ELF-1 (cell line): ENCODE measurements around the gene VASP.
A peak's percentile ranks its signal among the peaks of the same experiment; 100 is the strongest.

Experiments used
- DNase-seq: peaks from one replicate; pipeline ENCODE4 v3.0.0-alpha.2; 2016; ENCODE audit warnings: low read depth, low spot score

The VASP gene

DNA sequence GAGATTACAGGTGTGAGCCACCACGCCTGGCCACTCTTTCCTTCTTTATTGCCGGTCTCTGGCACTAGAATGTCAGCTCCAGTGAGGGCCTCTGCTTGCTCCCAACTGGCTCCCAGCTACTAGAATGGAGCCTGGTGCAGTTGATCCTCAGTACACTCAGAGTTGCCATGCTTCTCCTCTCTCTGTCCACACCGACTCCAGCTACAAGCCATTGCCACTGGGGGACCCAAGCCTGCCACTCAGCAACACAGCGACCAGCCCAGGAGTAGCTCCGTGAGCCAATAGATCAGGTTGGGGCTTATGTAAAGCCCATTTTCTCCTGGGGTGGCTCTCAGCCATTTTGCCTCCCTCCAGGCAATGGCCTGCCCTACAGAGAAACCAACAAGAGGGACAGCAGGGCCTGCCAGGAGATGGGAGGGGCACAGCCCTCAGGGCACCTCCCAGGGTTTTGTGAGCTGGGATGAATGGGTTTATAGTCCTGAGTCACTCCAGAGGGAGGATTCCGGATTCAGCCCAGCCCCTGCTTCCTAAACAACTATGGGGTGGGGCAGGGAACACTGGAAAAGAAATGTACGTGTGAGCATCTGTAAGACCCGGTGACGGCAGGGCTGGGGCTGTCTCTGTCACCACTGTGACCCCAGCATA, 40.8 kb downstream of the VASP start:
- DNase-seq: peak; percentile 93

DNA sequence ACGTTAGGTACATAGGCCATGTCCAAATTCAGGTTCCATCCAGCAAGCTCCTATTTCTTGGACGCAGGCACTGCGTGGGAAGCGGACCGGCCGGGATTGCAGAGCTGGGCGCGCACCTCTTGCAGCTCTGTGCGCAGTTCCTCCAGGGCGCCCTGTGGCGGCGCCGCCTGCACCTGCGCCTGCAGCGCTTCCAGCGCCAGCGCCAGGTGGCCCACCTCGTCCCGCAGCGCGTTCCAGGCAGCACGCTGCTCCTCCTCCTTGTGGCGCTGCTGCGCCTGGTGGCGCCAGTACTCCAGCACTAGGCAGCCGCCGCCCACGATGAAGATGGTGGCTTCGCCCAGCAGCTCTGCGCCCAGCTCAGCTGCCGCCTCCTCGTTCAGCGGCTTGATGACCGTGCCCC, 46.2 kb downstream of the VASP start:
- peak; percentile 86 for DNase-seq

- no peak for DNase-seq
These were observed 47.2 kb downstream of the VASP start for GRCh38 chr19:45554481-45554880.

DNA sequence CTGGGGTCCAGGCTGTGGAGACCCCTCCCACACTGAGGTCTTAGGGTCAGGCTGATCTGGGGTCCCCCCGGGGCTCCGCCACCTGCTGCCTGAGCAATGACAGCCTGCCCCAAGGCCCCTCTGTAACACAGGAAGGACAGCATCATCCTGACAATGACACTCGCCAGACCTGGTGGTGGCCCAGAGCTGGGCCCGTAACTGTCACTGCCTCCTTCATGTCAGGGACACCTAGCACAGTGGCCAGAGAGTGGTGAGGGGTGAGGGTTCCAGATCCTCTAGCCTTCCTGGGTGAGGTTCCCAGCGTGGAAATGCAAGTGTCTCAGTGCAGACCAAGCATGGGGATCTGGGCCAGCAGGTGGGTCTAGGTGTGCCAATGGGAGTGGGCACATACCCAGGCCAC, 49.6 kb downstream of the VASP start:
- DNase-seq: no peak

DNA sequence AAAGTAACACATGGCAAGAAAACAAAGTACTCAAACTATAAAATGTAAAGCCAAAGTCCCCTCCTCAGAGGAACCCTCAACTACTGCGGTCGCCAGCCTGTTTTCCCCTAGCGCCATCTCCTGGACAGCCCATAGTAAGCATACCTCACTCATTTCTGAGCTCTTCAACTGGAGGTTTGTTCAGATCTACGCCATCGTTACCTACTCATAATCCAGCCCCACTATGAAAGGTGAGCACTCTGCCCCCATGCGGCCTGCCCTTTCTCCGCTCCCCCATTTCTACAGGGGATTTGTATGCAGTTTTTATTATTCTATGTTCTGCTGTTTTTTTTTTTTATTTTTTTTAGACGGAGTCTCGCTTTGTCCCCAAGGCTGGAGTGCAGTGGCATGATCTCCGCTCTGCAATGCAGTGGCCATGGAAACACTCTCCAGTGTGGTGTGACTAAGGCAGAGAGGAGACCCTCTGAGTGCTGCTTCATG, 51.2 kb downstream of the VASP start:
- DNase-seq: peak; percentile 72

DNA sequence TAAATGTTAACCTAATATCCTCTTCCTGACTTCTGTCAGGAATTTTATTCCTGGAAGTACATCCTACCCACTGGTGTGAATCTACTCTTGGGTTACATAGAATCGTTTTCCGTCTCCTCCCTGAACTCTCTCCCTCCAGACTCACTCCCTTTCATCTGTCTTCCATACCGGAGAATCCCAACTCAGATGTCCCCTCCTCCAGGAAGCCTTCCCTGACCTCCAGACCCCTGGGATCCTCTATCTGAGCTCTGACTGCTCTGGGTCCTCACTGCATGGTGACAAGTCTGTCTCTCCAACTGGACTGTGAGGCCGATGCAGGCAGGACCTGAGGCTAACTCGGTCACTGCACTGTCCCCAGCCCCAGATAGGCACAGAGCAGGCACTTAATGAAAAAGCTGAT, 52.8 kb downstream of the VASP start:
- no peak for DNase-seq

- no peak for DNase-seq
These were observed 53.4 kb downstream of the VASP start for GRCh38 chr19:45560686-45561085.

GRCh38 chr19:45564131-45564780, 57.0 kb downstream of the VASP start:
- peak; percentile 82 for DNase-seq

- no peak for DNase-seq
These were observed 60.3 kb downstream of the VASP start for GRCh38 chr19:45567609-45568008.

DNA sequence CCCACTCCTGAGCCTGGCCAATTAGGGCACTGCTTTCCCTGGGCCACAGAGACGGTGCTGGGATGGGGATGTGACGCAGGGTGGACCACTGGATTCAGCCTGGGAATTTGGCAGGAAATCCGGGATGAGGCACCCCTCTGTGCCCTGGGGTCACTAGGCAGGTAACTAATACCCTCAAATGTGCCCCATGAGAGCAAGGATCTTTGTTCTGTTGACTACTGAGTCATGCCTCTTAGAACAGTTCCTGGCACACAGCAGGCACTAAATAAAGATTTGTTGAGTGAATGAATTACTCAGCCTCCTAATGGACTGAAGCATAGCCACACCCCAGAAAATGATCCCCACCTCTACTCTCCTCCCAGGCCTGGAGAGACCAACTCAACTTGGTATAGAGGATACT, 61.5 kb downstream of the VASP start:
- DNase-seq: no peak

DNA sequence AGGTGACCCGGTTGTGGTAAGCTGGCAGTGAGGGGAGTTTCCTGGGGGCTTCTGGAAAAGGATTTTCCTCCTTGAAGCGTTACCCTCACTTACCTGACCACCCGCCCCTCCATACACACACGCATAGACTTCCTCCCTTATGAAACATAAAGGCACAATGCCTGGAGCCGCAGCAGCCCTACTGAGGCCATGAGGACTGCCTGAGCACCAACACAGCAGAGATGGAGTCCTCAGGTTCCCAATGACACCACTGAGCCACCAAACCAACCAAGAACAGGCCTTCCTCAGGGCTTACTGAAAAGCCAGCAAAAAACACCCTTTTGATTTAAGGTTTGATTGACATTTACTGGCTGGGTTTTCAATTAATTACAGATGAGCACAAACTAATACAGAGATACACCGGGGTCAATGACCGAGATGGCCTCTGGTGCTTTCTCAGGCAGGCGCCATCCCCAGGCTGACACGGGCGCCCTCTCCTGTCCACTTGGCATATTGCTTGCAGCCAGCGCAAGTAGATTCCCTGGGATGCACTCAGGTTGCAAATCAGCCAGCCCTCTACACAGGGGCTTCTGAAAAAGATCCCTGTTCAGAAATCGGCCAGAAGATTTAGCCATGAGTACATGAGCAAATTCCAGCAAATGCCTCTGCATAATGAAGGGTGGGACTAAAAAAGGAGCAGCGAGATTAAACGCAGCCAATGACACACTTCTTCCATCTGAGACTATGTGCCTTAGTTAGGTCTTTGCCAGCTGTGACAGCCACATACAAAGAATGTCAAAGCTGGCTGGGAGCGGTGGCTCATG, 62.5 kb downstream of the VASP start:
- DNase-seq: peak; percentile 86

DNA sequence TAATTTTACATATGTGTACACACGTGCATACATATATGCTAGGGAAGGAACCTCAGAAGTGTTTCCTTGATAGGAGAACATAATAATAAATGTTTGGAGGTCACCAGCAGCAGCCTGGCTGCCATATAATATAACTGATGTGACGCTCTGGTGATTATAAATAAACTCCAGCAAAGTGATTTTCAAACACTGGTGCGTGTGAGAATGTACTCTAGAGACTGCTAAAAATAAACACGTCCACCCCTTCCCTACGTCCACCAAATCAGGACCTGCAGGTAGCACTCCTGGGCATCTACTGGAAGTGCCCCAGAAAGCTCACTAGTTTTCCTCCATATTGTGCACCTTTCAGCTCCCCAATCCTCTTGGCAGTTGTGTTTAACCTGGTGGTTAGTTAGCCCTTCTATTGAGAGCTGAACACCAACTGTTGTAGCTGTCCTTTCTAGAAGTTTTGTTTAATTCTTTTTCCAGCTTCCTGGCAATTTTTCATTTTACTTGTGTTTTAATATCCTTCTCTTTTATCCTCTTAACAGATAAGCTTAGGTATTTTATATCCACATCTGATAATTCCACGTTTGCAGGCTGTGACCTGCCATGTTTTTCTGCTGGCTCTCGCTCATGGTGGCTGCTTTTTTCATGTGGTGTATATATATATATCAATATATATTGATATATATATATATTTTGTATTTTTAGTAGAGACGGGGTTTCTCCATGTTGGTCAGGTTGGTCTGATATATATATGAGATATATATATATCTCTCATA, 64.4 kb downstream of the VASP start:
- DNase-seq: no peak

GRCh38 chr19:45574526-45574925, 67.2 kb downstream of the VASP start:
- DNase-seq: no peak

- no peak for DNase-seq
These were observed 67.9 kb downstream of the VASP start for GRCh38 chr19:45575216-45575615.
